Liver (tissue), 9 donors: ENCODE data around the gene MAML3. TPM values are rescaled to one million over a fixed set of nuclear protein-coding genes. Genes with fewer than 3 reads are reported as not detected.

Source experiments
- DNase-seq: peaks from one replicate; pipeline ENCODE4 v3.0.0-alpha.2; 2017; ENCODE audit warnings: low spot score
- H3K27ac ChIP-seq, 2 donors: one replicate each; pipeline ENCODE4 v1.7.0; 2013; ENCODE audit warnings: inconsistent platforms in 2 of 2, low read length in 2 of 2, control low read depth in 1 of 2, low read depth in 1 of 2, mild to moderate bottlenecking in 1 of 2
- H3K27me3 ChIP-seq, 4 donors: one replicate each; pipeline versions ENCODE4 v1.6.1 to v1.7.0; 2013; ENCODE audit warnings: low read length in 3 of 4, inconsistent platforms in 1 of 4, mild to moderate bottlenecking in 1 of 4, moderate library complexity in 1 of 4; ENCODE audit not compliant: control insufficient read depth in 4 of 4, insufficient read depth in 4 of 4
- H3K36me3 ChIP-seq, 4 donors: one replicate each; pipeline versions ENCODE4 v1.6.1 to v1.7.0; 2013; ENCODE audit warnings: low read length in 3 of 4, mild to moderate bottlenecking in 3 of 4, low read depth in 1 of 4, moderate library complexity in 1 of 4; ENCODE audit not compliant: control insufficient read depth in 4 of 4, insufficient read depth in 3 of 4
- H3K4me1 ChIP-seq, 4 donors: one replicate each; pipeline versions ENCODE4 v1.6.1 to v1.7.0; 2013; ENCODE audit warnings: low read length in 3 of 4, mild to moderate bottlenecking in 3 of 4, moderate library complexity in 1 of 4; ENCODE audit not compliant: control insufficient read depth in 4 of 4, insufficient read depth in 4 of 4
- H3K4me3 ChIP-seq, 3 donors: one replicate each; pipeline versions ENCODE4 v1.6.1 to v1.7.0; 2013; ENCODE audit warnings: low read length in 3 of 3, control low read depth in 1 of 3, low read depth in 1 of 3, mild to moderate bottlenecking in 1 of 3
- H3K9ac ChIP-seq, 2 donors: one replicate each; pipeline ENCODE4 v1.7.0; 2013; ENCODE audit warnings: low read length in 2 of 2, mild to moderate bottlenecking in 2 of 2, moderate library complexity in 2 of 2, control low read depth in 1 of 2, low read depth in 1 of 2
- H3K9me3 ChIP-seq, 4 donors: one replicate each; pipeline versions ENCODE4 v1.6.1 to v1.7.0; 2013; ENCODE audit warnings: low read length in 3 of 4; ENCODE audit not compliant: control insufficient read depth in 4 of 4
- EGR1 ChIP-seq, 2 donors: IDR thresholded peaks; 2 replicates each; pipeline ENCODE4 v1.6.1; 2016 to 2018; ENCODE audit warnings: antibody characterized with exemption in 2 of 2, low read depth in 2 of 2
- FOXA1 ChIP-seq: IDR thresholded peaks from 2 replicates; pipeline ENCODE4 v1.6.1; 2016; ENCODE audit warnings: antibody characterized with exemption
- FOXA2 ChIP-seq: IDR thresholded peaks from 2 replicates; pipeline ENCODE4 v1.6.1; 2016; ENCODE audit warnings: antibody characterized with exemption
- GABPA ChIP-seq, 2 donors: IDR thresholded peaks in 1 of 2; conservative IDR thresholded peaks in 1 of 2; 2 replicates each; pipeline ENCODE4 v1.6.1; 2016; ENCODE audit warnings: antibody characterized with exemption in 2 of 2, mild to moderate bottlenecking in 1 of 2, moderate library complexity in 1 of 2
- HNF4A ChIP-seq, 2 donors: conservative IDR thresholded peaks; 2 replicates each; pipeline ENCODE4 v1.6.1; 2016; ENCODE audit warnings: antibody characterized with exemption in 2 of 2, mild to moderate bottlenecking in 2 of 2
- JUND ChIP-seq, 2 donors: IDR thresholded peaks; 2 replicates each; pipeline ENCODE4 v1.6.1; 2016; ENCODE audit warnings: antibody characterized with exemption in 2 of 2
- NR2F2 ChIP-seq: IDR thresholded peaks from 2 replicates; pipeline ENCODE4 v1.6.1; 2016; ENCODE audit warnings: antibody characterized with exemption
- RAD21 ChIP-seq, 2 donors: IDR thresholded peaks; 2 replicates each; pipeline ENCODE4 v1.6.1; 2016; ENCODE audit warnings: antibody characterized with exemption in 2 of 2, mild to moderate bottlenecking in 2 of 2
- RXRA ChIP-seq, 2 donors: IDR thresholded peaks; 2 replicates each; pipeline ENCODE4 v1.6.1; 2017 to 2018; ENCODE audit warnings: antibody characterized with exemption in 2 of 2, mild to moderate bottlenecking in 1 of 2
- SP1 ChIP-seq: IDR thresholded peaks from 2 replicates; pipeline ENCODE4 v1.6.1; 2018; ENCODE audit warnings: antibody characterized with exemption, mild to moderate bottlenecking
- TAF1 ChIP-seq: conservative IDR thresholded peaks from 2 replicates; pipeline ENCODE4 v1.6.1; 2016; ENCODE audit warnings: antibody characterized with exemption, mild to moderate bottlenecking
- YY1 ChIP-seq: IDR thresholded peaks from 2 replicates; pipeline ENCODE4 v1.6.1; 2016; ENCODE audit warnings: antibody characterized with exemption, mild to moderate bottlenecking
- WGBS: extraction: QIAGEN DNeasy Blood & Tissue Kit; methylation state at CpG from one replicate; pipeline ENCODE4 v1.1.7; 2013; 5-methylcytosine and 5-hydroxymethylcytosine counted together
- polyA plus RNA-seq, 2 donors: library from polyadenylated mRNA; stranded (reverse) in 1 of 2; unstranded in 1 of 2; fragments of 200-250 nt in 1 of 2; fragments of >200 nt in 1 of 2; fragmentation: Nextera tagmentation in 1 of 2; extraction: Ambion mirVana in 1 of 2; gene quantifications; one replicate each; pipeline versions ENCODE4 v1.2.1 to v1.2.3, GENCODE V29; 2013 to 2015
- total RNA-seq, 2 donors: library from RNA; depleted of rRNA; stranded (reverse); fragments of >200 nt; gene quantifications; one replicate each; pipeline ENCODE4 v1.2.3, GENCODE V29; 2014
- TF ChIP-seq, protein P1 (sequence below): IDR thresholded peaks from 2 replicates; pipeline ENCODE4 v1.6.1; 2016; ENCODE audit warnings: antibody characterized with exemption
- TF ChIP-seq, protein P2 (sequence below): fragments of 150-350 bp; IDR thresholded peaks from 2 replicates; pipeline ENCODE4 v1.5.1; 2017; ENCODE audit warnings: improper control_type of control experiment, low read depth, low read length; ENCODE audit not compliant: missing input control
- TF ChIP-seq, protein P3 (sequence below): IDR thresholded peaks from 2 replicates; pipeline ENCODE4 v1.6.1; 2016; ENCODE audit warnings: antibody characterized with exemption
- TF ChIP-seq, protein P4 (sequence below): IDR thresholded peaks from 2 replicates; pipeline ENCODE4 v1.6.1; 2016; ENCODE audit warnings: antibody characterized with exemption, mild to moderate bottlenecking
- TF ChIP-seq, protein P5 (sequence below): IDR thresholded peaks from 2 replicates; pipeline ENCODE4 v1.6.1; 2016; ENCODE audit warnings: antibody characterized with exemption
- donor health status: healthy.
- donor health status: healthy.
- donor health status: healthy.
- donor health status: healthy.
- donor health status: healthy.

The MAML3 gene
- total and polyA plus RNA-seq, 4 donors = 1.3 to 4.3 (median 2.7) TPM

DNA sequence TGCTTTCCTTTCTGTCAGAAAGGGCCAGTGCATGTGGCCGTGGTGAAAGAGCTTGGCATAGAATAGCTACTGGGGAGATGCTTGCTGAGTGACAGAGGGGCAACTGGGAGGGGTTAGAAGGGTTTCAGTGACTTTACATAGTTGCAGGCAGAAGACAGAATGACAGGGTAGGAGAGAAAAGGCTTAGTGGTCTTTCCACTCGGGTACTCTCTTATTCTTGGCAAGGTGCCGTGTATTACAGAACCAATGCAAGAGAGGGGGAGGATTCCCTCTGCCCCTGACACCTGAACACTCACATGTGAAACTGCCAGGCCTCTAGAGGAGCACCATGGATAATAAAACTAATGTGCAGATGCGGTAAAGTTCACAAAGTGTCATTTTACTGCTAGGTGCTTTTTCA, 260.2 kb downstream of the MAML3 start:
- Histone ChIP-seq H3K36me3 (peaks cover 0 to 6% (median 0%) of the 10 kb centered on the region in 4 donors), H3K4me1 (peaks cover 0 to 4% (median under 1%) of the 10 kb centered on the region in 4 donors), H3K27ac (no peak overlapping the region), H3K4me3 (no peak overlapping the region), H3K27me3 (no peaks in the 10 kb centered on the region), H3K9ac (no peak overlapping the region), H3K9me3 (no peaks in the 10 kb centered on the region)
- 91% methylated on average over 4 of the region's 4 CpGs for WGBS
- no peak for DNase-seq
- no peak for TF ChIP-seq EGR1 (IDR thresholded peaks at IDR 0.05; ENCODE audit: low read depth in 2 of 2)
- no peak for TF ChIP-seq YY1
- TF ChIP-seq, protein P1, sequence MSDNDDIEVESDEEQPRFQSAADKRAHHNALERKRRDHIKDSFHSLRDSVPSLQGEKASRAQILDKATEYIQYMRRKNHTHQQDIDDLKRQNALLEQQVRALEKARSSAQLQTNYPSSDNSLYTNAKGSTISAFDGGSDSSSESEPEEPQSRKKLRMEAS = no peak

DNA sequence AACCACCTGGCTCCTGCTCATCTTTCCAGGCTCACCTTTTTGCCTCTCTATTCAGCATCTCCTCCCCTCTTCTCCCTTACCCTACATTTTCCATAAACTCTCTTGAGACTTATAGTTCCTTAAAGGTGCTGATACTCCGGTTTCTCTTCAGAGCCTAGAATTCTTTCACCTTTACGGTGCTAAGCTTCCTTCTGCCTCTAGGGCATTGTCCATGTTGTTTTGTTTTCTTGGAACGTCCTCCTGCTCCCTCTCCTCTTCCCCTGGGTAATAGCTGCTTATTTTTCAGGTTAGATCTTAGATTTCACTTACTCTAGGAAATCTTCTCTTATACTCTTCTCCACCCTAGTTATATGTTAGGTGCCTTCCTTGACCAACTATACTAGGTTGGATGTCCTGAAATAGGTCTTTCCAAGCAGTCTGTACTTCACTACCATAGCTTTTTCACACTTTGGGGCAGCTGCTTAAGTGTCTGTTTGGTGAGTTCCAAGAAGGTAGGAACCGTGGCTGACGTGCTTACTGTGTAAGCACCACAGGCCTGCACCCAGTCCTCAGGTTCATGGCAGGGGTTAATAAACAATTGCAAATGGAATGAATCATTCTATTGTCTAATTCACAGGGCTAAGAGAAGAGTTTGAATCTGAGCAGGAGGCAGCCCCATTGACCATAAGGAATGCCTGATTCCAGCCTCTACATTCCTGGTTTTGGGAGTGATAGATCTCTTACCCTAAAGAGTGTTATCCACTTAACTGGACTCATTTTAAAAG, 260.8 kb downstream of the MAML3 start:
- no peaks in the 10 kb centered on the region for H3K9me3 ChIP-seq

More for the DNA sequence above, 260.8 kb downstream of the MAML3 start:
- WGBS = 89% methylated on average over 5 of the region's 5 CpGs
- H3K4me3 ChIP-seq = no peak overlapping the region
- H3K36me3 ChIP-seq = peaks cover 0 to 6% (median 0%) of the 10 kb centered on the region in 4 donors
- no peaks in the 10 kb centered on the region for H3K27me3 ChIP-seq
- no peak overlapping the region for H3K9ac ChIP-seq
- no peak for DNase-seq
- TF ChIP-seq HNF4A (conservative IDR thresholded peaks at IDR 0.05) (no peak), RXRA (IDR thresholded peaks at IDR 0.05) (no peak), EGR1 (IDR thresholded peaks at IDR 0.05; ENCODE audit: low read depth in 2 of 2) (no peak), YY1 (no peak), NR2F2 (no peak), FOXA2 (no peak), TAF1 (no peak), SP1 (no peak), RAD21 (IDR thresholded peaks at IDR 0.05) (no peak), JUND (IDR thresholded peaks at IDR 0.05) (no peak), GABPA (IDR thresholded peaks at IDR 0.05 in 1 of 2, conservative IDR thresholded peaks at IDR 0.05 in 1 of 2) (no peak), FOXA1 (no peak)
- TF ChIP-seq, protein P2, sequence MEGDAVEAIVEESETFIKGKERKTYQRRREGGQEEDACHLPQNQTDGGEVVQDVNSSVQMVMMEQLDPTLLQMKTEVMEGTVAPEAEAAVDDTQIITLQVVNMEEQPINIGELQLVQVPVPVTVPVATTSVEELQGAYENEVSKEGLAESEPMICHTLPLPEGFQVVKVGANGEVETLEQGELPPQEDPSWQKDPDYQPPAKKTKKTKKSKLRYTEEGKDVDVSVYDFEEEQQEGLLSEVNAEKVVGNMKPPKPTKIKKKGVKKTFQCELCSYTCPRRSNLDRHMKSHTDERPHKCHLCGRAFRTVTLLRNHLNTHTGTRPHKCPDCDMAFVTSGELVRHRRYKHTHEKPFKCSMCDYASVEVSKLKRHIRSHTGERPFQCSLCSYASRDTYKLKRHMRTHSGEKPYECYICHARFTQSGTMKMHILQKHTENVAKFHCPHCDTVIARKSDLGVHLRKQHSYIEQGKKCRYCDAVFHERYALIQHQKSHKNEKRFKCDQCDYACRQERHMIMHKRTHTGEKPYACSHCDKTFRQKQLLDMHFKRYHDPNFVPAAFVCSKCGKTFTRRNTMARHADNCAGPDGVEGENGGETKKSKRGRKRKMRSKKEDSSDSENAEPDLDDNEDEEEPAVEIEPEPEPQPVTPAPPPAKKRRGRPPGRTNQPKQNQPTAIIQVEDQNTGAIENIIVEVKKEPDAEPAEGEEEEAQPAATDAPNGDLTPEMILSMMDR = no peak
- TF ChIP-seq, protein P3, sequence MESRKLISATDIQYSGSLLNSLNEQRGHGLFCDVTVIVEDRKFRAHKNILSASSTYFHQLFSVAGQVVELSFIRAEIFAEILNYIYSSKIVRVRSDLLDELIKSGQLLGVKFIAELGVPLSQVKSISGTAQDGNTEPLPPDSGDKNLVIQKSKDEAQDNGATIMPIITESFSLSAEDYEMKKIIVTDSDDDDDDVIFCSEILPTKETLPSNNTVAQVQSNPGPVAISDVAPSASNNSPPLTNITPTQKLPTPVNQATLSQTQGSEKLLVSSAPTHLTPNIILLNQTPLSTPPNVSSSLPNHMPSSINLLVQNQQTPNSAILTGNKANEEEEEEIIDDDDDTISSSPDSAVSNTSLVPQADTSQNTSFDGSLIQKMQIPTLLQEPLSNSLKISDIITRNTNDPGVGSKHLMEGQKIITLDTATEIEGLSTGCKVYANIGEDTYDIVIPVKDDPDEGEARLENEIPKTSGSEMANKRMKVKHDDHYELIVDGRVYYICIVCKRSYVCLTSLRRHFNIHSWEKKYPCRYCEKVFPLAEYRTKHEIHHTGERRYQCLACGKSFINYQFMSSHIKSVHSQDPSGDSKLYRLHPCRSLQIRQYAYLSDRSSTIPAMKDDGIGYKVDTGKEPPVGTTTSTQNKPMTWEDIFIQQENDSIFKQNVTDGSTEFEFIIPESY = no peak
- TF ChIP-seq, protein P1 = no peak
- TF ChIP-seq, protein P4, sequence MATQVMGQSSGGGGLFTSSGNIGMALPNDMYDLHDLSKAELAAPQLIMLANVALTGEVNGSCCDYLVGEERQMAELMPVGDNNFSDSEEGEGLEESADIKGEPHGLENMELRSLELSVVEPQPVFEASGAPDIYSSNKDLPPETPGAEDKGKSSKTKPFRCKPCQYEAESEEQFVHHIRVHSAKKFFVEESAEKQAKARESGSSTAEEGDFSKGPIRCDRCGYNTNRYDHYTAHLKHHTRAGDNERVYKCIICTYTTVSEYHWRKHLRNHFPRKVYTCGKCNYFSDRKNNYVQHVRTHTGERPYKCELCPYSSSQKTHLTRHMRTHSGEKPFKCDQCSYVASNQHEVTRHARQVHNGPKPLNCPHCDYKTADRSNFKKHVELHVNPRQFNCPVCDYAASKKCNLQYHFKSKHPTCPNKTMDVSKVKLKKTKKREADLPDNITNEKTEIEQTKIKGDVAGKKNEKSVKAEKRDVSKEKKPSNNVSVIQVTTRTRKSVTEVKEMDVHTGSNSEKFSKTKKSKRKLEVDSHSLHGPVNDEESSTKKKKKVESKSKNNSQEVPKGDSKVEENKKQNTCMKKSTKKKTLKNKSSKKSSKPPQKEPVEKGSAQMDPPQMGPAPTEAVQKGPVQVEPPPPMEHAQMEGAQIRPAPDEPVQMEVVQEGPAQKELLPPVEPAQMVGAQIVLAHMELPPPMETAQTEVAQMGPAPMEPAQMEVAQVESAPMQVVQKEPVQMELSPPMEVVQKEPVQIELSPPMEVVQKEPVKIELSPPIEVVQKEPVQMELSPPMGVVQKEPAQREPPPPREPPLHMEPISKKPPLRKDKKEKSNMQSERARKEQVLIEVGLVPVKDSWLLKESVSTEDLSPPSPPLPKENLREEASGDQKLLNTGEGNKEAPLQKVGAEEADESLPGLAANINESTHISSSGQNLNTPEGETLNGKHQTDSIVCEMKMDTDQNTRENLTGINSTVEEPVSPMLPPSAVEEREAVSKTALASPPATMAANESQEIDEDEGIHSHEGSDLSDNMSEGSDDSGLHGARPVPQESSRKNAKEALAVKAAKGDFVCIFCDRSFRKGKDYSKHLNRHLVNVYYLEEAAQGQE = no peak
- TF ChIP-seq, protein P5, sequence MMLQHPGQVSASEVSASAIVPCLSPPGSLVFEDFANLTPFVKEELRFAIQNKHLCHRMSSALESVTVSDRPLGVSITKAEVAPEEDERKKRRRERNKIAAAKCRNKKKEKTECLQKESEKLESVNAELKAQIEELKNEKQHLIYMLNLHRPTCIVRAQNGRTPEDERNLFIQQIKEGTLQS = no peak
- peaks cover 0 to 2% (median 0%) of the 10 kb centered on the region in 4 donors for H3K4me1 ChIP-seq
- no peak overlapping the region for H3K27ac ChIP-seq
